Vagina (tissue), 2 donors: ENCODE results near the gene MS4A6E.

ENCODE experiments used
- CTCF ChIP-seq, 3 experiments: fragments of 450-650 bp in 2 of 3; fragments of 200-600 bp in 1 of 3; sonication (generic) in 1 of 3; IDR thresholded peaks; one replicate each; pipeline ENCODE4 v1.5.1; 2017 to 2019; ENCODE audit warnings: antibody characterized with exemption in 3 of 3, mild to moderate bottlenecking in 2 of 3, moderate library complexity in 2 of 3
- POLR2AphosphoS5 ChIP-seq, 2 donors: sonication (generic); formaldehyde crosslinking; IDR thresholded peaks; one replicate each; pipeline ENCODE4 v1.9.0; 2017; ENCODE audit warnings: antibody characterized with exemption in 2 of 2, mild to moderate bottlenecking in 2 of 2, low read depth in 1 of 2; ENCODE audit not compliant: insufficient read depth in 1 of 2

- TF ChIP-seq CTCF (IDR thresholded peaks at IDR 0.05) (no peak), POLR2AphosphoS5 (IDR thresholded peaks at IDR 0.05; ENCODE audit: insufficient read depth in 1 of 2, low read depth in 1 of 2) (no peak)
Measured at GRCh38 chr11:60376601-60377000, 49.5 kb downstream of the MS4A6E start.
